NCI-H1105 (cell line): ENCODE data around the gene MDFI.
A peak's percentile ranks its signal among the peaks of the same experiment; 100 is the strongest.

Source experiments
- DNase-seq: peaks from one replicate; lab custom pipeline; 2025; lab: John Stamatoyannopoulos, UW

MDFI gene

GRCh38 chr6:41672816-41673703 is 34.8 kb downstream of the MDFI start:
- no peak for DNase-seq

DNA sequence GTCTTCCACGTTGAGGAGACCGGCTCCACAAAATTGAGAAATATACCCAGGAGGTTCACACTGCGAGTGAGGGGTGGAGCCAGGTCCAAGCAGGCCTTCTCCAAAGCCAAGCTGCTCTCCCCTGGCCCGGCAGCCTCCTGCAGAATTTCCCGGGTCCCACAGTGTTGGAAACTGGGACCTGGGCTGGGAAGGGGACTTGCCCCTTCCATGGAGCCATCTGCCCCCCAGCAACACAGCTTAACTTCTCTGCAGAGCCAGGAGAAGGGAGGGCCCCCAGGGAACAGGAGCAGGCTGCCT is 35.4 kb downstream of the MDFI start:
- DNase-seq, result no peak

DNA sequence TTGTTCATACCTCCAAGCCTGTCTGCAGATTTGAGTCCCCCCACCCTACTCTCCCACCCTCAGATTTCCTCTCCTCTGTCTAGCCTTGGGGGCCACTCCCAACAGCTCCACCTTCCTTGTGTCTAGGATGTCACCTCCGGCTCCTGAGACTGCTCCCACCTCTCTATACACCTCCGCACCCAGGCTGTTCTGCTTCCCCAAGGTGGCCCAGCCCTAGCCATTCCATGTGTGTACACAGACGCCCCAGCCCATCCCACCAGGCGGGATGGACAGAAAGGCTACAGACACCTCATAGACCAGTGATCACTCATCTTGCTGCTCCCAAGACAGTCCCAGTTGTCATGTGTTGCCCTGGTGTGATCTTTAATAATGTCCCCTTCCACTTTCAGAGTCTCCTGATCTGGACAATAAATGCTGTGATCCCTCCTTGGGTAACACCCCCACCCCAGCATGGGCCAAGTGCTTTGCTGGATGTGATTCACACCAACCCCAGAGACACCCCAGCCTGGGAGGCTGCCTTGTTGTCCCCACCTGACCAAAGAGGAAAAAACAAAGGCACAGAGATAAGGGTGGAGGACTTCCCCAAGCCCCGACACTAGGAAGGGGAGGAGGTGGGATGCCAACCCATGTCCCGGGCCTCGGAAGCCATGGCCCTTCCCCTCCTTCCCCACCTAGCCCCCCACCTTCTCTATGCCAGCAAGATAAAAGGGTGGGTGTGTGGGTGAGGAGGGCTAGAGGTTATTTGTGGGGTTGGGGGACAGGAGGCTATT is 36.1 kb downstream of the MDFI start:
- DNase-seq, result no peak

GRCh38 chr6:41675176-41675775 is 37.0 kb downstream of the MDFI start:
- no peak for DNase-seq

- DNase-seq, result no peak
Observed at GRCh38 chr6:41675992-41676391, 37.7 kb downstream of the MDFI start.

- DNase-seq, result no peak
Observed at GRCh38 chr6:41676431-41676830, 38.2 kb downstream of the MDFI start.

- peak; percentile 73 for DNase-seq
Observed at GRCh38 chr6:41677124-41677921, 39.1 kb downstream of the MDFI start.

DNA sequence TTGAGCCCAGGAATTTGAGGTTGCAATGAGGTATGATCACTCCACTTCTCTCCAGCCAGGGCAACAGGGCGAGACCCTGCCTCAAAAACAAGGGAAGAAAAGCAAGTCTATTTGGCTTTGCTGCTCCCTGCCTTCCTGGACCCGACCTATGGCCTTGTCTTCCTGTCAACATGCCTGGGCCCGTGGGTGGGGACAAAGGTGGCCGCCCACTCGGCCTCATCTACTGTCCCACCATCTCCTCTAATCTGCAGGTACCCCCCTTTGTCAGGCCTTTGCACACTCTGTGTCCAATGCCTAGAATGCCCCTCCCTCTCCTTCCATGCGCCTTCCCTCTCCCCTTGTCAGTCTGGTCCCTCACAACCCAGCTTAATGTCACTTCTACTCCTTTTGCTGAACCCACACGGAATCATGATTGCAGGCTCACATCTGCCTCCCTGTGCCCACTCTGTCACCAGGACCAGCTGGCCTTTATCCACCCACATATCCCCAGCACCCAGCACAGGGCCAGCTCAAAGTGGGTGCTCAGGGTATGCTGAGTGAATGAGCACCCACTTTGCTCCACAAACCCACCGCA is 40.3 kb downstream of the MDFI start:
- no peak for DNase-seq

- no peak for DNase-seq
Observed at GRCh38 chr6:41679696-41680095, 41.4 kb downstream of the MDFI start.

GRCh38 chr6:41680182-41680965 is 42.1 kb downstream of the MDFI start:
- no peak for DNase-seq

GRCh38 chr6:41682056-41682477 is 43.8 kb downstream of the MDFI start:
- DNase-seq, result peak; percentile 80

GRCh38 chr6:41682497-41683272 is 44.4 kb downstream of the MDFI start:
- DNase-seq, result no peak

GRCh38 chr6:41683273-41683522 is 44.9 kb downstream of the MDFI start:
- DNase-seq, result no peak

DNA sequence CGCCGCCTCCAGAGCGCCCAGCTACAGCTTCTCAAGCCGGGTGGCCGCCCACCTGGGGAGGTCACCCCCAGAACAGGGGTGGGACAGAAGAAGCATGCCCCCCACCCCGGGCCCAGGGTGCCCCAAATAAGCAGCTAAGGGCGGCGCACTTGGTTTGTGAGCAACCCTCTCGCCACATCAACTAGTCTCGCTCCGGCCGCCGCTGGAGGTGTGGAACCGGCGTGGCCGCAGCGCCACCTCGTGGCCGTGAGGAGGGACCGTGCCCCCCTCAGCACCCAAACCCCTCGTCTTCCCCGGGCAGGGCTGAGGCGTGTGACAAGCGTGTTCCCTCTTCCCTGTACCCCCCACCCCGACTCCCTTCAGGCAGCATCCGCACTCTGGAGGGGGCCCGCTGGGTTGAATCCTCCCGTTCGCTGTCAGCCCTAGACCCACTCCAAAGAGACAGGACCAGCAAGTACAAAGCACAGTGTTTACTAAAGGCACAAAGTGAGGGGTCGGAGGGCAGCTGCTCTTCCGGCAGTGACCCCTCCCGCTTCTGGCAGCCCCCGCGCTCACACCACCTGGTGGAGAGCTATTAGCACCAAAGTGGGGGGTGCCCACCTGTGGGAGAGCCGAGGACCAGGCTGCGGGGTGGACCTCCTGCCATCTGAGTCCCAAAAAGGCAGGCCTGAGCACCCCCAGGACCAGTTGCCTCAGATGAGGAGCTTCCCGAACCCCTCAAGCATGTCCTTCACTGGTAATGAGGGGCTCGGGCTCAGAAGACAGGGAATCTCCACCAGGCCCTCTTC is 45.4 kb downstream of the MDFI start:
- peak; percentile 73 for DNase-seq

- no peak for DNase-seq
Observed at GRCh38 chr6:41684311-41685180, 46.3 kb downstream of the MDFI start.

- DNase-seq, result no peak
Observed at GRCh38 chr6:41685641-41686380, 47.5 kb downstream of the MDFI start.

DNA sequence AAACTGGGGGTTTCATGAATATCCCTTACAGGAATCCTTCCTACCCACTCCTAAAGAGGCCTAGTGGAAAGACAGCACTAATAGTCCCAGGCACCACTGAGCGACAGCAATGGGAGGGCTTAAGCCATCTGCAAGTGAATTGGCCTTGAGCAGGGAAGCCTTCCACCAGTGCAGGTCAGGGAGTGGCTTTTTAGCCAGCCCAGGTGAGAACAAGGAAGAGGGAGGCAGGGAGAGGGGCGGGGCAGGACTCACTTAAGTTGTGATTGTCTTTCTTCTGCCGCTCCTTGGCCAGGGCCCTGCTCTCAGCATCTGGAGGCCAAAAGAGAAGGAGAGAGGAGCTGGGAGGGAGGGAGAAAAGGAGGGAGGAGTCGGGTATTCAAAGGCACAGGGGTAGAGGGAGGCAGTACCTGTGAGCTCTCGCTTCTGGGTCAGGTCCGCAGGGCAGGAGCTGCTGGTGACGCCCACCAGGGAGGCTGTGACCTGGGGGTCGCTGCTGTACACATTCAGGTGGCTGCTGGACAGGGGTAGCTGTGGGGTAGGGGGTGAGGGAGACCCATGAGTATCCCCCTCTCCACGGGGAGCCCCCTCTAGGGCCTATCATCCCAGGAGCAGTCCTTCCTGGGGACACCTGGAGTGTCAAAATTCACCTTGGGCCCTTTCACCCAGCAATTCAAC is 49.4 kb downstream of the MDFI start:
- no peak for DNase-seq
